Measurements from ENCODE around the gene TNIP2.

GRCh38 chr4:2733001-2733843, 22.9 kb downstream of the TNIP2 start:
- TF ChIP-seq CTCF (conservative IDR thresholded peaks at IDR 0.05; ENCODE audit: low read depth, low read length) (no peak), EZH2 (IDR thresholded peaks at IDR 0.05; ENCODE audit: borderline replicate concordance, low read depth, low read length, poor library complexity, severe bottlenecking) (no peak)

Data from A673 (cell line).